ENCODE measurements around the gene TNPO3.
A peak's percentile ranks its signal among the peaks of the same experiment; 100 is the strongest.

The TNPO3 gene

DNA sequence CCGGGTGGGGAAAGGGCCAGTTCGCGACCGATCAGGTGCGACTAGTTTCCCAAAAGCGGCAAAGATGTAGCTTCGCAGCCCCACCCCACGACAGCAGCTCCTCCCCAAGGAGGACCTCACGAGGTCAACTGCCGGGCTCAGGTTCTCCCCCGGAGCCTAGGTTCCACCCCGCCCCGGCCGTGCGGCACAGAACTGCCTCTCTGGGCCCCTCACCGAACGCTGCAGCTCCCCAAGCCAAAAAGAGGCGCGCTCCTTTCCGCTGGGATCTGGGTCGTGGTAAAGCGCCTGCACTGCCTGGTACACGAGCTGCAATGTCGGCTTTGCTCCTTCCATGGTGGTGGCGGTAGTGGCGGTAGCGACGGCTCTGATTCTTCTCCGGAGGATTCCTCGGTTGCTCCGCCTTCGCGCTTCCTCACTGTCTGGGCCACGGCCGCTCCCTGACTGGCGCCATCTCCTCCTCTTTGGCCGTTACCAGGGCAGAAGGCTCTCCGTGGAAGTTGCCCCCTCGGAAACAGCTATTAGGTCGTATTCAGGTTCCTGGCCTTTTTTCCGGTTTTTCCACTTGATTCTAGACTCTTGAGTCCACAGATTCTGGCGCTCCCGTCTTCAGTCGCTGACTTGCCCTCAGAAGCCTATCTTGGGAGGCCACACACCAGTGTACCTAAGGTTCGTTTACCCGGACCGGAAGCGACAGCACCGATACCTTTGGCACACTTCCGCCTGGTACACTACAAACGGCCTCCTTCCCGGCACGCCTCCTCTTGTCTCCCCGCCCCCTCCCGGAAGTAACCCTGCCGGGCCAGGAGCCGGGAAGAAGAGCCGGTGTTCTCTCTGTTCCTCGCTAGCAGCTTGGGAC is at the start of gene TNPO3:
Gene TNPO3 (minus strand): TSS at position 674 of the 856 bp plus-strand sequence. CDS start 341 bp downstream, at position 333.
- DNase-seq (ENCODE audit: extremely low read depth, low read depth), result peak; percentile 73
- peak within 1 kb of the TSS; percentile 95 for H3K4me3 ChIP-seq (replicated peaks; ENCODE audit: low read depth, low read length)
- TF ChIP-seq, protein P1, sequence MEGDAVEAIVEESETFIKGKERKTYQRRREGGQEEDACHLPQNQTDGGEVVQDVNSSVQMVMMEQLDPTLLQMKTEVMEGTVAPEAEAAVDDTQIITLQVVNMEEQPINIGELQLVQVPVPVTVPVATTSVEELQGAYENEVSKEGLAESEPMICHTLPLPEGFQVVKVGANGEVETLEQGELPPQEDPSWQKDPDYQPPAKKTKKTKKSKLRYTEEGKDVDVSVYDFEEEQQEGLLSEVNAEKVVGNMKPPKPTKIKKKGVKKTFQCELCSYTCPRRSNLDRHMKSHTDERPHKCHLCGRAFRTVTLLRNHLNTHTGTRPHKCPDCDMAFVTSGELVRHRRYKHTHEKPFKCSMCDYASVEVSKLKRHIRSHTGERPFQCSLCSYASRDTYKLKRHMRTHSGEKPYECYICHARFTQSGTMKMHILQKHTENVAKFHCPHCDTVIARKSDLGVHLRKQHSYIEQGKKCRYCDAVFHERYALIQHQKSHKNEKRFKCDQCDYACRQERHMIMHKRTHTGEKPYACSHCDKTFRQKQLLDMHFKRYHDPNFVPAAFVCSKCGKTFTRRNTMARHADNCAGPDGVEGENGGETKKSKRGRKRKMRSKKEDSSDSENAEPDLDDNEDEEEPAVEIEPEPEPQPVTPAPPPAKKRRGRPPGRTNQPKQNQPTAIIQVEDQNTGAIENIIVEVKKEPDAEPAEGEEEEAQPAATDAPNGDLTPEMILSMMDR (IDR thresholded peaks at IDR 0.05; ENCODE audit: low read depth, low read length, missing control alignments), result no peak

DNA sequence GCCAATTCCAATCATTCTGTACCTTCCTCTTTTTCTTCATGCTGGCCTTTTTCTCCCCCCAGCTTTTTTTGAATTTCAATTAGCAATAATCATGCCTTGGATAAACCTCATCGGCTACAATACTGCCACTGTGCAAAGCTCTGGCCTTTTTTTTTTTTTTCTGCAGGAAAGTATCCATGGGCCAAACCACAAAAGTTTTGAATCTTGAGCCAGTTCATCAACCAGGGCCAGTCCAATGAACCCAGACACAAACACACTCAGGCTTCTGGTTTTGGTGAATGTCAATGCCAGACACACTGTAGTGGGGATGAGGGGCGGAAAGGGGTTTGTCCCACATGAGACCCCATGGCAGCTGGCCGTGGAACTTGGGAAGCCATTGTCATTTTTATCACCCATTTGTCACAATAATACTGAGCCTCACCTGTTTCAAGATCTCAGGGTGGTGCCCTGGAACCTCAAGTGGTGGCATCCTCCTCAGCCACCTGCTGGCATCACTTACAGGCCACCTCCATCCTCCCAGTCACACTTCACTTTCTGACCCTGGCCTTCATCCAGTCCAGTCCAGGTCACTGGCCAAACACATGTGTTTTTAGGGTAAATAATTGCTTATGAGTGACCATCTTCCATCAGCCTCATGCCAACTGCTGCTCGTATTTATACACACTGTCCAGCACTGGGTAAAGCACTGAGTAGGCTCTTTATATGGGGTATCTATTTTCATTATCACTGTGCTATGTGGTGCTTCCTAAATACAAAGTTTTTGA is 48.8 kb upstream of the TNPO3 start:
- DNase-seq (ENCODE audit: extremely low read depth, low read depth), result no peak
- TF ChIP-seq, protein P1 (IDR thresholded peaks at IDR 0.05; ENCODE audit: low read depth, low read length, missing control alignments), result no peak
- no peak overlapping the region for H3K4me3 ChIP-seq (replicated peaks; ENCODE audit: low read depth, low read length)

DNA sequence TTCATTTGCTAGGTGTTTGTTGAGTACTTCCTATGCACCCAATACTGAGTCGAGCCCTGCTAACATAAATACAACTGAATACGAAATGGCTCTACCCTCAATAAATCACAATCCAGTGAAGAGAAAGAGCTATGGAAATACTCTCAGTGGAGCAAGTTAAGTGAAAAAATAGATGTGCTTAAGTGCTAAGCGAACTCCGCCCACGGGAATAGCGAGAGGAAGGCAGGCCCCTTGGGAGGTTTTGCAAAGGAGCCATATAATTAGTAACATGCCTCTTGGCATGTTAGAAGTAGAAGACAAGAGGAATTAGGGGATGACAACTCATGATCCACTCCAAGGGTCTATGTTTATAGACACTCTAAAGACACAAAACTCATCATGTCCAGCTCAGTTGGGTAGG is 46.8 kb upstream of the TNPO3 start:
- DNase-seq (ENCODE audit: extremely low read depth, low read depth), result no peak
- H3K4me3 ChIP-seq (replicated peaks; ENCODE audit: low read depth, low read length), result no peak overlapping the region
- TF ChIP-seq, protein P1 (IDR thresholded peaks at IDR 0.05; ENCODE audit: low read depth, low read length, missing control alignments), result no peak

DNA sequence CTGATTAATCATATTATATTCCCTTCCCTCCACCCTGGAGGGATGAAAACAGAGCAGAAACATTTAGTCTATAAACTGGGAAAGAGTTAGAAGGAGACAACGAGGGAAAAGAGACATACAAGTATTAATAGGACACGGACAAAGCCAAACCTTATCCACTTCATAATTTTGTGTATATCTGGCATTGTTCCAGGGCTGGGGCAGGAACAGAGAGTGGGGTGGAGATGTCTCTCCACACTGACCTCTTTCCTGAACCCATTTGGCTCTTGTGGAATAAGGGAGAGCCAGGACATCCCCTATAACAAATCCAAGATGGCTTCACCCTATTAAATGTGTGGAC is 45.9 kb upstream of the TNPO3 start:
- H3K4me3 ChIP-seq (replicated peaks; ENCODE audit: low read depth, low read length), result no peak overlapping the region
- TF ChIP-seq, protein P1 (IDR thresholded peaks at IDR 0.05; ENCODE audit: low read depth, low read length, missing control alignments), result no peak
- no peak for DNase-seq (ENCODE audit: extremely low read depth, low read depth)

DNA sequence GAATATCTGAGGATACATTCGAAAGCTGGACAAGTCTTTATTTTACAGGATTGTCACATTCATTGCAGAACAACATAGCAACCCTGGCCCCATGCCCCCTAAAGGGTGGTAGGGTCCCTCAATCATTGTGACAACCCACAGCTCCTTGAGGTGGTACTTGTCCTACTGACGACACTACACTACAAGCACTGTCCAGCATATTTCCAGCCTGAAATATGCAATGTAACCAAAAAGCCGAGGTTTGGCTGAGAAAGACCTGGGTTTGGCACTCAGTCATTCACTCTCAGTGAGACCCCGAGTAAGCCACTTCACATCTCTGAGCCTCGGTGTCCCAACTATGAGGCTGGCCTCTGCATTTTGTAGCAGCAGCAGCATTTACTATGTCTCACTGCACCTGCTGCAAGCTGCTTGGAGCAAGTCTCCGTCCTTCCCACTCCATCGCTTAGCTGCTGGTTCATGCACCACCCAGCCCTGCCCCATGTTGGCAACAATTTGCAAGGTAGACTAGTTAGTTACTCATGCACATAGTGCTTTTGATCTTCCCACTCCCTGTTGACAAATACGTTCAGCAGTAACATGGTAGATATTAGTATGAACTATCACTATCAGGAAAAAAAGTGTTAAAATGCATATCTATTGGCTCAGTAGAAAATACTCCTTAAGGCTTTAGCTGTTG is 43.6 kb upstream of the TNPO3 start:
- no peak overlapping the region for H3K4me3 ChIP-seq (replicated peaks; ENCODE audit: low read depth, low read length)
- TF ChIP-seq, protein P1 (IDR thresholded peaks at IDR 0.05; ENCODE audit: low read depth, low read length, missing control alignments), result no peak
- DNase-seq (ENCODE audit: extremely low read depth, low read depth), result no peak

DNA sequence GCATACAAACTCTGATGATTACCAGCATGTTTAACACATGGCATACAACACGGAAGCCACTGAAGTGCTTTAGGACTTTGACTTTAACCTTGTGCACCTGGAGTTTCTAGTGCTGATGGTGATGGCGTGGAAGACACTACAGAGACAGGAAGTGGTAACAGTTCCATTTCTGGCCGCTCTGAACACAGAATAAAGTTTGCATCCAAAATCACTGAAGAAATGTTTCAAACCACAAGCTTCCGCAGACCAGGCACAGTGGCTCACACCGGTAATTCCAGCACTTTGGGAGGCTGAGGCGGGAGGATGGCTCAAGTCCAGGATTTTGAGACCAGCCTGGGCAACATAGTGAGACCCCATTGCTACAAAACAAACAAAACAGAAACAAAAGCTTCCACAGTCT is 40.3 kb upstream of the TNPO3 start:
- H3K4me3 ChIP-seq (replicated peaks; ENCODE audit: low read depth, low read length), result no peak overlapping the region
- TF ChIP-seq, protein P1 (IDR thresholded peaks at IDR 0.05; ENCODE audit: low read depth, low read length, missing control alignments), result no peak
- DNase-seq (ENCODE audit: extremely low read depth, low read depth), result no peak
